Activated T-helper 1 cell treated with Interleukin-2 at 50 U/mL for 16 hours (primary cell): ENCODE data around the gene SRPK2.

ENCODE experiments used
- DNase-seq: peaks from one replicate; pipeline ENCODE4 v3.0.0-alpha.2; 2020; ENCODE audit warnings: low read depth

SRPK2 gene

GRCh38 chr7:105097619-105098018 is 291.1 kb downstream of the SRPK2 start:
- no peak for DNase-seq

- no peak for DNase-seq
Measured at GRCh38 chr7:105096306-105096705, 292.4 kb downstream of the SRPK2 start.

GRCh38 chr7:105094966-105095365 is 293.8 kb downstream of the SRPK2 start:
- DNase-seq = no peak

GRCh38 chr7:105088456-105088855 is 300.3 kb downstream of the SRPK2 start:
- DNase-seq = no peak

- no peak for DNase-seq
Measured at GRCh38 chr7:105087981-105088380, 300.7 kb downstream of the SRPK2 start.

GRCh38 chr7:105086850-105087249 is 301.9 kb downstream of the SRPK2 start:
- no peak for DNase-seq

- DNase-seq = no peak
Measured at GRCh38 chr7:105084581-105084980, 304.1 kb downstream of the SRPK2 start.

- no peak for DNase-seq
Measured at GRCh38 chr7:105079348-105079747, 309.4 kb downstream of the SRPK2 start.

- DNase-seq = no peak
Measured at GRCh38 chr7:105073143-105073542, 315.6 kb downstream of the SRPK2 start.

GRCh38 chr7:105068886-105069285 is 319.8 kb downstream of the SRPK2 start:
- no peak for DNase-seq

GRCh38 chr7:105067691-105068090 is 321.0 kb downstream of the SRPK2 start:
- DNase-seq = no peak
